HepG2 (cell line): ENCODE results near the gene RFXANK. TPM values are rescaled to one million over a fixed set of nuclear protein-coding genes. Genes with fewer than 3 reads are reported as not detected.

ENCODE experiments used
- BRD4 ChIP-seq: sonication (generic); formaldehyde crosslinking; IDR thresholded peaks from 2 replicates; pipeline ENCODE4 v1.4.0; 2020; ENCODE audit warnings: missing genetic modification reagents
- CHD4 ChIP-seq: fragments of 200-600 bp; sonication (generic); IDR thresholded peaks from 2 replicates; pipeline ENCODE4 v1.7.0; 2017; ENCODE audit warnings: mild to moderate bottlenecking, low read length, borderline replicate concordance
- FOXJ3 ChIP-seq: sonication (generic); formaldehyde crosslinking; IDR thresholded peaks from 2 replicates; pipeline ENCODE4 v1.4.0; 2020; ENCODE audit warnings: missing genetic modification reagents, mild to moderate bottlenecking, borderline replicate concordance
- GFI1 ChIP-seq: sonication (generic); formaldehyde crosslinking; IDR thresholded peaks from 2 replicates; pipeline ENCODE4 v1.5.0; 2020; ENCODE audit warnings: missing genetic modification reagents, mild to moderate bottlenecking, borderline replicate concordance
- HNRNPLL ChIP-seq: fragments of 200-400 bp; formaldehyde crosslinking; IDR thresholded peaks from 2 replicates; pipeline ENCODE4 v1.6.1; 2017; ENCODE audit warnings: mild to moderate bottlenecking, low read depth, low read length; ENCODE audit not compliant: poor library complexity, severe bottlenecking
- HOXA3 ChIP-seq: sonication (generic); formaldehyde crosslinking; IDR thresholded peaks from 2 replicates; pipeline ENCODE4 v1.5.0; 2020; ENCODE audit warnings: missing genetic modification reagents
- JUND ChIP-seq: sonication (generic); formaldehyde crosslinking; IDR thresholded peaks from 2 replicates; pipeline ENCODE4 v1.8.0; 2022; ENCODE audit warnings: mild to moderate bottlenecking, missing genetic modification reagents
- MXI1 ChIP-seq: IDR thresholded peaks from 3 replicates; pipeline ENCODE4 v1.6.1; 2012; ENCODE audit warnings: low read depth, low read length, inconsistent platforms, borderline replicate concordance
- NFIB ChIP-seq: sonication (generic); formaldehyde crosslinking; IDR thresholded peaks from 2 replicates; pipeline ENCODE4 v1.9.0; 2021; ENCODE audit warnings: missing genetic modification reagents, mild to moderate bottlenecking, borderline replicate concordance
- NKX3-1 ChIP-seq: sonication (generic); formaldehyde crosslinking; IDR thresholded peaks from 2 replicates; pipeline ENCODE4 v1.5.0; 2020; ENCODE audit warnings: missing genetic modification reagents
- POLR2AphosphoS2 ChIP-seq: IDR thresholded peaks from 2 replicates; pipeline ENCODE4 v1.6.1; 2011; ENCODE audit warnings: low read depth, low read length, improper control_type of control experiment
- SAP130 ChIP-seq: IDR thresholded peaks from 2 replicates; pipeline ENCODE4 v1.6.1; 2016; ENCODE audit warnings: low read depth
- SIN3A ChIP-seq: IDR thresholded peaks from 2 replicates; pipeline ENCODE4 v1.6.1; 2011; ENCODE audit warnings: low read depth, mild to moderate bottlenecking, control low read depth, low read length, borderline replicate concordance
- STAG1 ChIP-seq: sonication (generic); formaldehyde crosslinking; IDR thresholded peaks from 2 replicates; pipeline ENCODE4 v1.4.0; 2020; ENCODE audit warnings: missing genetic modification reagents
- SYNCRIP ChIP-seq: fragments of 200-400 bp; formaldehyde crosslinking; IDR thresholded peaks from 2 replicates; pipeline ENCODE4 v1.6.1; 2018; ENCODE audit warnings: mild to moderate bottlenecking, low read depth, low read length; ENCODE audit not compliant: insufficient read depth
- TBL1XR1 ChIP-seq: fragments of 150-350 bp; IDR thresholded peaks from 2 replicates; pipeline ENCODE4 v1.6.1; 2014; ENCODE audit warnings: borderline replicate concordance, low read length; ENCODE audit not compliant: partially characterized antibody
- ZBTB8A ChIP-seq: sonication (generic); formaldehyde crosslinking; IDR thresholded peaks from 2 replicates; pipeline ENCODE4 v1.4.0; 2020; ENCODE audit warnings: mild to moderate bottlenecking, low read depth, missing genetic modification reagents, borderline replicate concordance
- ZC3H4 ChIP-seq: sonication (generic); formaldehyde crosslinking; IDR thresholded peaks from 2 replicates; pipeline ENCODE4 v1.4.0; 2020; ENCODE audit warnings: missing genetic modification reagents, borderline replicate concordance
- ZNF136 ChIP-seq: sonication (generic); formaldehyde crosslinking; IDR thresholded peaks from 2 replicates; pipeline ENCODE4 v1.8.1; 2022; ENCODE audit warnings: low read depth, mild to moderate bottlenecking, moderate library complexity, missing genetic modification reagents
- ZNF251 ChIP-seq: sonication (generic); formaldehyde crosslinking; IDR thresholded peaks from 2 replicates; pipeline ENCODE4 v1.9.0; 2021; ENCODE audit warnings: mild to moderate bottlenecking, missing genetic modification reagents
- ZNF264 ChIP-seq: sonication (generic); formaldehyde crosslinking; IDR thresholded peaks from 2 replicates; pipeline ENCODE4 v1.4.0; 2020; ENCODE audit warnings: missing genetic modification reagents
- ZNF296 ChIP-seq: sonication (generic); formaldehyde crosslinking; conservative IDR thresholded peaks from 2 replicates; pipeline ENCODE4 v1.5.0; 2020; ENCODE audit warnings: mild to moderate bottlenecking, missing genetic modification reagents
- ZNF773 ChIP-seq: sonication (generic); formaldehyde crosslinking; IDR thresholded peaks from 2 replicates; pipeline ENCODE4 v1.4.0; 2020; ENCODE audit warnings: missing genetic modification reagents, borderline replicate concordance
- ZNF780A ChIP-seq: sonication (generic); formaldehyde crosslinking; IDR thresholded peaks from 2 replicates; pipeline ENCODE4 v1.8.0; 2022; ENCODE audit warnings: mild to moderate bottlenecking, missing genetic modification reagents, moderate library complexity
- polyA plus RNA-seq, 8 experiments: library from polyadenylated mRNA; depleted of rRNA in 3 of 8; stranded (reverse) in 7 of 8; unstranded in 1 of 8; fragments of >200 nt; fragmentation: Illumina TruSeq in 4 of 8; extraction: Trizol in 4 of 8; gene quantifications; 2 replicates each; pipeline versions ENCODE4 v1.2.1 to v1.2.3, GENCODE V29; 2011 to 2016; ENCODE audit warnings: low read depth in 4 of 8, missing spikeins in 1 of 8, mixed read lengths in 1 of 8; ENCODE audit not compliant: insufficient read depth in 1 of 8
- total RNA-seq, 5 experiments: library from RNA; depleted of rRNA; stranded (reverse); fragments of >200 nt; fragmentation: Illumina TruSeq; extraction: Trizol; gene quantifications; 2 replicates each; pipeline ENCODE4 v1.2.3, GENCODE V29; 2016; ENCODE audit warnings: low read depth in 1 of 5
- TF ChIP-seq, protein P1 (sequence below): sonication (generic); formaldehyde crosslinking; IDR thresholded peaks from 2 replicates; pipeline ENCODE4 v1.5.0; 2020; ENCODE audit warnings: mild to moderate bottlenecking, missing genetic modification reagents
- TF ChIP-seq, protein P2 (sequence below): sonication (generic); formaldehyde crosslinking; IDR thresholded peaks from 2 replicates; pipeline ENCODE4 v1.9.0; 2021; ENCODE audit warnings: missing genetic modification reagents, borderline replicate concordance
- TF ChIP-seq, protein P3 (sequence below): sonication (generic); formaldehyde crosslinking; IDR thresholded peaks from 2 replicates; pipeline ENCODE4 v1.8.0; 2022; ENCODE audit warnings: missing genetic modification reagents, low read depth, mild to moderate bottlenecking, borderline replicate concordance

The RFXANK gene
- total and polyA plus RNA-seq, 2 of the 13 experiments (the other 11 are each of a cell fraction or from before 2014, with no cell fraction given), result 49.9 to 80.7 TPM

DNA sequence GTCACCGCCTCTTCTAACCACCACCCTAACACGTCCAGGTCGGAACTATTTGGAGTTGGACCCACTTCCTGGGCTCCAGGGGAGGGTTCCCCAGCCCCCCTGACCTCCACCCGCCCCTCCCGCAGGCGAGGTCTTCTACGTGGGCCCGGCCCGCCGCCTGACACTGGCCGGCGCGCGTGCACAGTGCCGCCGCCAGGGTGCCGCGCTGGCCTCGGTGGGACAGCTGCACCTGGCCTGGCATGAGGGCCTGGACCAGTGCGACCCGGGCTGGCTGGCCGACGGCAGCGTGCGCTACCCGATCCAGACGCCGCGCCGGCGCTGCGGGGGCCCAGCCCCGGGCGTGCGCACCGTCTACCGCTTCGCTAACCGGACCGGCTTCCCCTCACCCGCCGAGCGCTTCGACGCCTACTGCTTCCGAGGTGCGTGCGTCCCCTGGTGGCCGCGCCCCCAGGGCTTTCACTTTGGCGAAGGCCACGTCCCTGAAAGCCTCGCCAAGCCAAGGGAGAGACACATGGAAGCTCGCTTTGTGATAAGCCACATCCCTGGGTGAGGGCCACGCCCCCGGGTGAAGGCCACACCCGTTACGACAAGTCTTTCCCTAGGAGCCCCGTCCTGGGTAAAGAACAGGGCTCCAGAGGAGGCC is 32.9 kb downstream of the RFXANK start (continued):
- TF ChIP-seq JUND (CRISPR knock-in tag) (no peak), FOXJ3 (CRISPR knock-in tag) (no peak), SYNCRIP (no peak), TBL1XR1 (no peak), ZNF251 (peak; percentile 60; the same call in 1 of the 2 replicates), SIN3A (peak; percentile 36; the same call in 1 of the 2 replicates), CHD4 (0 out of 2 replicates have a peak, but pooled peaks have one; percentile 23), NFIB (CRISPR knock-in tag) (no peak), ZNF136 (CRISPR knock-in tag) (no peak), NKX3-1 (CRISPR knock-in tag) (no peak), ZBTB8A (CRISPR knock-in tag) (0 out of 2 replicates have a peak, but pooled peaks have one; percentile 40), ZNF780A (no peak), HOXA3 (CRISPR knock-in tag) (peak; percentile 65), BRD4 (CRISPR knock-in tag) (no peak), ZNF264 (CRISPR knock-in tag) (no peak), HNRNPLL (peak; percentile 51), POLR2AphosphoS2 (no peak), STAG1 (CRISPR knock-in tag) (peak; percentile 74), ZC3H4 (CRISPR knock-in tag) (no peak), ZNF296 (CRISPR knock-in tag) (no peak), MXI1 (peak; percentile 55; the same call in 1 of the 3 replicates), SAP130 (CRISPR knock-in tag) (peak; percentile 70), GFI1 (CRISPR knock-in tag) (no peak; the same call in 1 of the 2 replicates), ZNF773 (peak; percentile 65; the same call in 1 of the 2 replicates)
- TF ChIP-seq, protein P1, sequence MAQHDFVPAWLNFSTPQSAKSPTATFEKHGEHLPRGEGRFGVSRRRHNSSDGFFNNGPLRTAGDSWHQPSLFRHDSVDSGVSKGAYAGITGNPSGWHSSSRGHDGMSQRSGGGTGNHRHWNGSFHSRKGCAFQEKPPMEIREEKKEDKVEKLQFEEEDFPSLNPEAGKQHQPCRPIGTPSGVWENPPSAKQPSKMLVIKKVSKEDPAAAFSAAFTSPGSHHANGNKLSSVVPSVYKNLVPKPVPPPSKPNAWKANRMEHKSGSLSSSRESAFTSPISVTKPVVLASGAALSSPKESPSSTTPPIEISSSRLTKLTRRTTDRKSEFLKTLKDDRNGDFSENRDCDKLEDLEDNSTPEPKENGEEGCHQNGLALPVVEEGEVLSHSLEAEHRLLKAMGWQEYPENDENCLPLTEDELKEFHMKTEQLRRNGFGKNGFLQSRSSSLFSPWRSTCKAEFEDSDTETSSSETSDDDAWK (CRISPR knock-in tag), result no peak
- TF ChIP-seq, protein P2, sequence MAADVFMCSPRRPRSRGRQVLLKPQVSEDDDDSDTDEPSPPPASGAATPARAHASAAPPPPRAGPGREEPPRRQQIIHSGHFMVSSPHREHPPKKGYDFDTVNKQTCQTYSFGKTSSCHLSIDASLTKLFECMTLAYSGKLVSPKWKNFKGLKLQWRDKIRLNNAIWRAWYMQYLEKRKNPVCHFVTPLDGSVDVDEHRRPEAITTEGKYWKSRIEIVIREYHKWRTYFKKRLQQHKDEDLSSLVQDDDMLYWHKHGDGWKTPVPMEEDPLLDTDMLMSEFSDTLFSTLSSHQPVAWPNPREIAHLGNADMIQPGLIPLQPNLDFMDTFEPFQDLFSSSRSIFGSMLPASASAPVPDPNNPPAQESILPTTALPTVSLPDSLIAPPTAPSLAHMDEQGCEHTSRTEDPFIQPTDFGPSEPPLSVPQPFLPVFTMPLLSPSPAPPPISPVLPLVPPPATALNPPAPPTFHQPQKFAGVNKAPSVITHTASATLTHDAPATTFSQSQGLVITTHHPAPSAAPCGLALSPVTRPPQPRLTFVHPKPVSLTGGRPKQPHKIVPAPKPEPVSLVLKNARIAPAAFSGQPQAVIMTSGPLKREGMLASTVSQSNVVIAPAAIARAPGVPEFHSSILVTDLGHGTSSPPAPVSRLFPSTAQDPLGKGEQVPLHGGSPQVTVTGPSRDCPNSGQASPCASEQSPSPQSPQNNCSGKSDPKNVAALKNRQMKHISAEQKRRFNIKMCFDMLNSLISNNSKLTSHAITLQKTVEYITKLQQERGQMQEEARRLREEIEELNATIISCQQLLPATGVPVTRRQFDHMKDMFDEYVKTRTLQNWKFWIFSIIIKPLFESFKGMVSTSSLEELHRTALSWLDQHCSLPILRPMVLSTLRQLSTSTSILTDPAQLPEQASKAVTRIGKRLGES, result no peak
- TF ChIP-seq, protein P3, sequence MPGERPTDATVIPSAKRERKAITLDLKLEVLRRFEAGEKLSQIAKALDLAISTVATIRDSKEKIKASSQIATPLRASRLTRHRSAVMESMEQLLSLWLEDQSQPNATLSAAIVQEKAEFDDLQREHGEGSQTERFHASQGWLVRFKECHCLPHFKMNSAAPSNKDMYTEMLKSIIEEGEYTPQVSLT (CRISPR knock-in tag), result no peak
